RWPE2 (cell line): ENCODE results near the gene UVSSA.
A peak's percentile ranks its signal among the peaks of the same experiment; 100 is the strongest.

ENCODE experiments used
- ATAC-seq: fragments of 200-7000 bp; cut with Tn5 transposase; 3 replicates; pipeline ENCODE4 v1.9.1; 2021; ENCODE audit warnings: low read depth
- DNase-seq: peaks from one replicate; pipeline ENCODE4 v3.0.0-alpha.2; 2020; ENCODE audit warnings: low spot score
- H3K27ac ChIP-seq: fragments of 450-650 bp; 2 replicates; pipeline ENCODE4 v1.5.1; 2017; ENCODE audit warnings: mild to moderate bottlenecking; ENCODE audit not compliant: poor library complexity, severe bottlenecking
- H3K27me3 ChIP-seq: fragments of 250-450 bp; sonication (Bioruptor Pico); 2 replicates; pipeline ENCODE4 v1.5.1; 2021; ENCODE audit warnings: mild to moderate bottlenecking, moderate library complexity; ENCODE audit not compliant: insufficient read depth, poor library complexity, severe bottlenecking
- H3K36me3 ChIP-seq: fragments of 250-450 bp; sonication (Bioruptor Pico); 2 replicates; pipeline ENCODE4 v1.5.1; 2020; ENCODE audit warnings: low read depth, mild to moderate bottlenecking, moderate library complexity
- H3K4me1 ChIP-seq: fragments of 250-450 bp; sonication (Bioruptor Pico); 2 replicates; pipeline ENCODE4 v1.5.1; 2021; ENCODE audit warnings: mild to moderate bottlenecking, moderate library complexity; ENCODE audit not compliant: insufficient read depth, poor library complexity, severe bottlenecking
- H3K4me3 ChIP-seq: fragments of 250-450 bp; sonication (Bioruptor Pico); 2 replicates; pipeline ENCODE4 v1.5.1; 2021; ENCODE audit warnings: mild to moderate bottlenecking, moderate library complexity; ENCODE audit not compliant: severe bottlenecking
- H3K9me3 ChIP-seq: fragments of 250-450 bp; sonication (Bioruptor Pico); 2 replicates; pipeline ENCODE4 v1.5.1; 2021; ENCODE audit warnings: mild to moderate bottlenecking, moderate library complexity; ENCODE audit not compliant: severe bottlenecking
- CTCF ChIP-seq: fragments of 450-650 bp; IDR thresholded peaks from one replicate; pipeline ENCODE4 v1.5.1; 2017; ENCODE audit warnings: mild to moderate bottlenecking, moderate library complexity; ENCODE audit not compliant: poor library complexity, severe bottlenecking

UVSSA gene

DNA sequence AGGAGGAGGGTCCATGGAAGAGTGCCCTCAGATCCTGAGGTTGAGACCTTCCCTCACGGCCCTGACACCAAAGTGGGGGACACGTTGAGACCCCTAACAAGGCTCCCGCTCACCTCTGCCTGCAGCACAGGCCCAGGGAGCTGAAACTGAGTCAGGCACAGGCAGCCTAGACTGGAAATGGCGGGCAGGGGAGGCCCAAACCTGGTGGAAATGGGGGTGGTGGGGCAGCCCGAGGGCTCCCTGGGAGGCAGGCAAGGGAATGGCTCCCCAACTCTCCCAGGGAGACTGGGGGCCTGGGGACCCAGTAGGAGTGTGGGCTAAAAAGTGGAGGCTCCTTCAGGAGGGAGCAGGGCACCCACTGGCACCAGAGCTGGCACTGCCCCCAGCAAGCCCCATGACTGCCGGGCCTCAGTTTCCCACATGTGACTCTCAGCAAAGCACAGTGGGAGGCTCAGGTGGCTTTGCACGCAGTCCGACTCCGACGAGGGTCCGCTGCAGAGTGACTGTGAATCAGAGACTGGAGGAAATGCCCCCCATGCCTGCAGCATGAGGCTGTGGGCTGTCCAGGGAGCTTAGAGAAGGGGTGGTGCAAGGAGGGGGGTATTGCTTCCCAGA lies 53.3 kb downstream of the UVSSA start:
- peak; percentile 45 for DNase-seq
- no peak for TF ChIP-seq CTCF
- no peak for ATAC-seq
- no peaks in the 10 kb centered on the region for H3K4me1 ChIP-seq
- no peak overlapping the region for H3K4me3 ChIP-seq
- H3K27ac ChIP-seq, result no peak overlapping the region
- H3K27me3 ChIP-seq, result peaks cover 53% of the 10 kb centered on the region
- no peaks in the 10 kb centered on the region for H3K36me3 ChIP-seq
- peaks cover 6% of the 10 kb centered on the region for H3K9me3 ChIP-seq

DNA sequence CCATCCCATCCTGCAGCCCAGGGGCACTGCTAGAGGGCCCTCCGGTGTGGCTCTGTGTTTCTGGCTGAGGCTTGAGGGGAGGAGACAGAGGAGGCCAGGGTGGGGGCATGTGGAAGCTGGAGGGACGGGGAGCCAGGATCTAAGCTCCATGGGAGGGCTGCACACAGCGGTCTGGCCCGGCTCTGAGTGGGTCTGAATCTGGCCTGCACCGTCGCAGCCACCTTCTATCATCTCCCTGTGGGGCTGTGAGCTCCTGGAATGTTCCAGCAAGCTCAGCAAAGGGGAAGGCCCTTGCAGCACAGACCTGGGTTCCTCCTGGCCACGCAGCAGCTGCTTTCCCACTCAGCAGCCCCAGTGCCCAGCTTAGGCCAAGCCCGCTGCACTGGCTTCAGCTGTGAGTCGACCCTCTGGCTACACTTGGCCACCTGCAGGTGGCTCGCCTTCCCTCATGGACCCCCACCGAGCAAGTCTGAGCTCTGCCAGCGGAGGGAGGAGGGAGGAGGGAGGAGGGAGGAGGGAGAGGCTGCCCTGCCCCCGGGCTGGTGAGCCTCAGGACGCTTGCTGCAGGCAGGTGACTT lies 53.9 kb downstream of the UVSSA start:
- Histone ChIP-seq H3K27me3 (peaks cover 59% of the 10 kb centered on the region), H3K36me3 (no peaks in the 10 kb centered on the region), H3K4me1 (no peaks in the 10 kb centered on the region), H3K9me3 (peaks cover 6% of the 10 kb centered on the region), H3K27ac (no peak overlapping the region), H3K4me3 (no peak overlapping the region)
- no peak for TF ChIP-seq CTCF
- DNase-seq (peak; percentile 43), ATAC-seq (0 out of 3 replicates have a peak, but pooled peaks have one; percentile 11)

- DNase-seq, result peak; percentile 51
- TF ChIP-seq CTCF, result no peak
- Histone ChIP-seq H3K4me3 (no peak overlapping the region), H3K9me3 (peaks cover 6% of the 10 kb centered on the region), H3K27me3 (peaks cover 61% of the 10 kb centered on the region), H3K4me1 (no peaks in the 10 kb centered on the region), H3K27ac (no peak overlapping the region), H3K36me3 (no peaks in the 10 kb centered on the region)
- ATAC-seq, result no peak
Observed at GRCh38 chr4:1401409-1402020, 54.5 kb downstream of the UVSSA start.

DNA sequence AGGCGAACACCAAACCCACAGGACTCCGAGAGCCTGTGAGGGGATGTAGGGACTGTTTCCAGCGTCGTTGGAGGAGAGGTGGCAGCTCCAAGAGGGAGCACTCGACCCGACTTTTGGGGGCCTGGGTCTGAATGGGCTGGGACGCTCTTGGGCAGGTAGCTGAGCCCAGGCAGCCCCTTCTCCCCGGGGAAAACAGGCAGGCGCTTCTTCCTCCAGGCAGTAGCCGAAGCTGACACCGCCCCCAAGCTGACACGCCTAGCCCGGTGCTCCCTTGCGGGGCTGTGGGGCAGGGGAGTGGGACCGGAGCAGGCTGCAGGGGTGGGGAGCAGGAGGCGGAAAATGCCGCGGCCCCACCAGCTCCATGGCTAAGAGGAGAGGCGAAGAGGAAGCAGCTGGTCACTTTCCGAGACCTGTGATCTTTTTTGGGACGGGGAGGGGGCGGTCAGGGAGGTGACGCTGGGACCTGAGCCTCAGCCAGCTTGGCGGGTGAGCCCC lies 55.1 kb downstream of the UVSSA start:
- Histone ChIP-seq H3K27ac (no peak overlapping the region), H3K4me1 (no peaks in the 10 kb centered on the region), H3K36me3 (no peaks in the 10 kb centered on the region), H3K4me3 (no peak overlapping the region), H3K27me3 (peaks cover 67% of the 10 kb centered on the region), H3K9me3 (peaks cover 3% of the 10 kb centered on the region)
- ATAC-seq, result no peak
- TF ChIP-seq CTCF, result no peak
- peak; percentile 62 for DNase-seq
